PC-3 (cell line): ENCODE results near the gene DIPK1C. TPM values are rescaled to one million over a fixed set of nuclear protein-coding genes. Genes with fewer than 3 reads are reported as not detected.

Experiments
- ATAC-seq: fragments of 200-7000 bp; cut with Tn5 transposase; 2 replicates; pipeline ENCODE4 v1.9.1; 2020; ENCODE audit warnings: mild to moderate bottlenecking, moderate library complexity
- BruUV-seq: library from RNA; stranded (reverse); fragments of 400-500 nt; replicated peaks from 2 replicates; lab custom pipeline; 2021; lab: Mats Ljungman, UMichigan
- CTCF ChIA-PET: fragments of 300-600 bp; sonication (Branson Sonifier 250); formaldehyde crosslinking; loops from one replicate; lab custom pipeline; 2022; ENCODE audit warnings: antibody characterized with exemption; lab: Charles Lee
- POLR2A ChIA-PET: fragments of 300-600 bp; sonication (Branson Sonifier 250); formaldehyde crosslinking; loops from one replicate; lab custom pipeline; 2022; ENCODE audit warnings: antibody characterized with exemption; ENCODE audit not compliant: unreplicated experiment; lab: Charles Lee
- DNase-seq: peaks from one replicate; pipeline ENCODE4 v3.0.0-alpha.2; 2015
- H2AFZ ChIP-seq: fragments of 300-600 bp; sonication (generic); 2 replicates; pipeline ENCODE4 v1.6.0; 2016; ENCODE audit warnings: antibody characterized with exemption, low read length
- H3F3A ChIP-seq: fragments of 300-600 bp; sonication (generic); one replicate; pipeline ENCODE4 v1.6.0; 2017; ENCODE audit warnings: antibody characterized with exemption, low read length, control low read depth, mild to moderate bottlenecking; ENCODE audit not compliant: unreplicated experiment
- H3K27ac ChIP-seq: fragments of 300-600 bp; sonication (generic); 2 replicates; pipeline ENCODE4 v1.5.1; 2016; ENCODE audit warnings: mild to moderate bottlenecking, low read length
- H3K27me3 ChIP-seq: fragments of 300-600 bp; sonication (generic); 2 replicates; pipeline ENCODE4 v1.6.1; 2016; ENCODE audit warnings: low read length, mixed read lengths
- H3K36me3 ChIP-seq: fragments of 300-600 bp; sonication (generic); 2 replicates; pipeline ENCODE4 v1.6.1; 2016; ENCODE audit warnings: low read depth, mixed run types, low read length, mixed read lengths
- H3K4me1 ChIP-seq: fragments of 300-600 bp; sonication (generic); 2 replicates; pipeline ENCODE4 v1.5.1; 2016; ENCODE audit warnings: low read length; ENCODE audit not compliant: insufficient read depth
- H3K4me2 ChIP-seq: fragments of 300-600 bp; sonication (generic); 2 replicates; pipeline ENCODE4 v1.6.0; 2016; ENCODE audit warnings: low read length
- H3K4me3 ChIP-seq: fragments of 300-600 bp; sonication (generic); 2 replicates; pipeline ENCODE4 v1.5.1; 2016; ENCODE audit warnings: mild to moderate bottlenecking, low read length, mixed read lengths
- H3K79me2 ChIP-seq: fragments of 300-600 bp; sonication (generic); 2 replicates; pipeline ENCODE4 v1.6.1; 2017; ENCODE audit warnings: low read length, mixed read lengths
- H3K9ac ChIP-seq: fragments of 300-600 bp; sonication (generic); 2 replicates; pipeline ENCODE4 v1.6.0; 2016; ENCODE audit warnings: mild to moderate bottlenecking, low read length
- H3K9me2 ChIP-seq: fragments of 300-600 bp; sonication (generic); replicated peaks from 2 replicates; pipeline ENCODE4 v1.6.1; 2016; ENCODE audit warnings: mixed run types, low read length, mixed read lengths
- H3K9me3 ChIP-seq: fragments of 300-600 bp; sonication (generic); 2 replicates; pipeline ENCODE4 v1.6.1; 2016; ENCODE audit warnings: low read length, mixed read lengths
- H4K20me1 ChIP-seq: fragments of 300-600 bp; sonication (generic); 2 replicates; pipeline ENCODE4 v1.6.1; 2016; ENCODE audit warnings: low read length, mixed read lengths
- EZH2 ChIP-seq: fragments of 300-600 bp; sonication (generic); IDR thresholded peaks from one replicate; pipeline ENCODE4 v1.6.1; 2017; ENCODE audit warnings: antibody characterized with exemption, mild to moderate bottlenecking, low read length; ENCODE audit not compliant: unreplicated experiment
- EZH2phosphoT487 ChIP-seq: fragments of 300-600 bp; sonication (generic); IDR thresholded peaks from 2 replicates; pipeline ENCODE4 v1.6.1; 2018; ENCODE audit warnings: mild to moderate bottlenecking, antibody characterized with exemption, low read length, borderline replicate concordance
- intact Hi-C: fragments of 100-400 bp; cut with micrococcal nuclease; formaldehyde crosslinking; loops from 2 replicates; pipeline ENCODE4 v1.9.0; 2023
- total RNA-seq: library from RNA; depleted of rRNA; stranded (reverse); fragments of >200 nt; gene quantifications from 2 replicates; pipeline ENCODE4 v1.2.3, GENCODE V29; 2014
- TF ChIP-seq, protein P1 (sequence below): fragments of 300-600 bp; sonication (generic); conservative IDR thresholded peaks from 2 replicates; pipeline ENCODE4 v1.5.1; 2017; ENCODE audit warnings: antibody characterized with exemption, low read depth, mild to moderate bottlenecking, low read length

The DIPK1C gene
- total RNA-seq, 1 experiment from 2014 or later, result not detected

DNA sequence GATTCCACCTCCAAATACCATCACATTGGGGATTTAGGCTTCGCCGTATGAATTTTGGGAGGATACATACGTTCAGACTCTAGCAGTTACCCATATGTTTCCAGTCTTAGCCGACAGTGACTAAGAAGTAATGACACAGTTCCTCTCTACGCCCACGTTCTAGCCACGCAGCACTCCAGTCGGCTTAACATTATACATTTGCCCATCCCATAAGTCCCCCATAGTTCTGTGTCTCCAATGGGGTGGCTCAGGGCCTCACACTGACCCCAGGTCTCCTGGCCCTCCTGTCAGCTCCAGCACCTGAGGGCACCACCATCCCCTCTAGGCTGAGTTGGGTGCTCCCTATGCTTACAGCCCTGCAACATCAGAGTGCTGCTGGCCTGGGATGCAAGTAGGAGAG, 20.7 kb upstream of the DIPK1C start:
- Histone ChIP-seq H3K9me2 (no peaks in the 10 kb centered on the region), H4K20me1 (no peaks in the 10 kb centered on the region), H3K4me3 (no peak overlapping the region), H3K79me2 (no peaks in the 10 kb centered on the region), H3K36me3 (no peaks in the 10 kb centered on the region), H3K27ac (no peak overlapping the region), H3K9me3 (no peaks in the 10 kb centered on the region), H3K4me2 (no peak overlapping the region), H3K4me1 (peaks cover 13% of the 10 kb centered on the region; the same call in 1 of the 2 replicates), H3K27me3 (no peaks in the 10 kb centered on the region; the same call in 1 of the 2 replicates), H2AFZ (no peak overlapping the region), H3K9ac (no peak overlapping the region), H3F3A (no peaks in the 10 kb centered on the region)
- ATAC-seq, result no peak
- intact Hi-C loops, result no loop called here
- ChIA-PET POLR2A (no interaction called here), CTCF (no interaction called here)
- TF ChIP-seq EZH2 (no peak), EZH2phosphoT487 (no peak)
- TF ChIP-seq, protein P1, sequence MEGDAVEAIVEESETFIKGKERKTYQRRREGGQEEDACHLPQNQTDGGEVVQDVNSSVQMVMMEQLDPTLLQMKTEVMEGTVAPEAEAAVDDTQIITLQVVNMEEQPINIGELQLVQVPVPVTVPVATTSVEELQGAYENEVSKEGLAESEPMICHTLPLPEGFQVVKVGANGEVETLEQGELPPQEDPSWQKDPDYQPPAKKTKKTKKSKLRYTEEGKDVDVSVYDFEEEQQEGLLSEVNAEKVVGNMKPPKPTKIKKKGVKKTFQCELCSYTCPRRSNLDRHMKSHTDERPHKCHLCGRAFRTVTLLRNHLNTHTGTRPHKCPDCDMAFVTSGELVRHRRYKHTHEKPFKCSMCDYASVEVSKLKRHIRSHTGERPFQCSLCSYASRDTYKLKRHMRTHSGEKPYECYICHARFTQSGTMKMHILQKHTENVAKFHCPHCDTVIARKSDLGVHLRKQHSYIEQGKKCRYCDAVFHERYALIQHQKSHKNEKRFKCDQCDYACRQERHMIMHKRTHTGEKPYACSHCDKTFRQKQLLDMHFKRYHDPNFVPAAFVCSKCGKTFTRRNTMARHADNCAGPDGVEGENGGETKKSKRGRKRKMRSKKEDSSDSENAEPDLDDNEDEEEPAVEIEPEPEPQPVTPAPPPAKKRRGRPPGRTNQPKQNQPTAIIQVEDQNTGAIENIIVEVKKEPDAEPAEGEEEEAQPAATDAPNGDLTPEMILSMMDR, result no peak
- no peak for DNase-seq
- no TSS peak for BruUV-seq

DNA sequence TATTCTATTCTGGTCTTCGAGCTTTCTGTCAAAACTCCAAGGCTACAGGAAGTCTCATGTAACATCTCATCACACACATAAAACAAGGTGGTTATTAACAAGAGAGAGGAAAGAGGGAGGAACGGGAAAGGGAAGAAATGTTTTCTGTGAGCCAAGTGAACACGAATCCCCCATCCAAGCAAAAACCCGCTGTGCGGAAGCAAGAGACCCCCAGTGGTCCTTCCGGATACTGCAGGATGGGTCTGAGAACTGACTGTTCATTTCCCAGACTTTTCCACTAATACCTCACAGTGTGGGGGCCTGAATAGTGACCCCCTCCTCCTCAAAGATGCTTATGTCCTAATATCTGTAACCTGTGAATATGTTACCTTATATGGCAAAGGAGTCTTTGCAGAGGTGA, 19.0 kb upstream of the DIPK1C start:
- no peaks in the 10 kb centered on the region for H3K9me2 ChIP-seq
- no peaks in the 10 kb centered on the region for H3K79me2 ChIP-seq
- no peaks in the 10 kb centered on the region for H3F3A ChIP-seq
- H4K20me1 ChIP-seq, result no peaks in the 10 kb centered on the region
- H3K9me3 ChIP-seq, result no peaks in the 10 kb centered on the region
- intact Hi-C loops, result no loop called here
- BruUV-seq, result no TSS peak
- no peak for TF ChIP-seq EZH2
- TF ChIP-seq, protein P1, result peak; percentile 56
- H3K4me3 ChIP-seq, result no peak overlapping the region
- H3K9ac ChIP-seq, result no peak overlapping the region
- H2AFZ ChIP-seq, result no peak overlapping the region
- H3K4me1 ChIP-seq, result peaks cover 13% of the 10 kb centered on the region; the same call in 1 of the 2 replicates
- no peaks in the 10 kb centered on the region for H3K36me3 ChIP-seq
- no peak overlapping the region for H3K4me2 ChIP-seq
- ATAC-seq, result no peak
- no peak overlapping the region for H3K27ac ChIP-seq
- POLR2A ChIA-PET, result no interaction called here
- H3K27me3 ChIP-seq, result no peaks in the 10 kb centered on the region
- CTCF ChIA-PET, result no interaction called here
- DNase-seq, result peak; percentile 21

DNA sequence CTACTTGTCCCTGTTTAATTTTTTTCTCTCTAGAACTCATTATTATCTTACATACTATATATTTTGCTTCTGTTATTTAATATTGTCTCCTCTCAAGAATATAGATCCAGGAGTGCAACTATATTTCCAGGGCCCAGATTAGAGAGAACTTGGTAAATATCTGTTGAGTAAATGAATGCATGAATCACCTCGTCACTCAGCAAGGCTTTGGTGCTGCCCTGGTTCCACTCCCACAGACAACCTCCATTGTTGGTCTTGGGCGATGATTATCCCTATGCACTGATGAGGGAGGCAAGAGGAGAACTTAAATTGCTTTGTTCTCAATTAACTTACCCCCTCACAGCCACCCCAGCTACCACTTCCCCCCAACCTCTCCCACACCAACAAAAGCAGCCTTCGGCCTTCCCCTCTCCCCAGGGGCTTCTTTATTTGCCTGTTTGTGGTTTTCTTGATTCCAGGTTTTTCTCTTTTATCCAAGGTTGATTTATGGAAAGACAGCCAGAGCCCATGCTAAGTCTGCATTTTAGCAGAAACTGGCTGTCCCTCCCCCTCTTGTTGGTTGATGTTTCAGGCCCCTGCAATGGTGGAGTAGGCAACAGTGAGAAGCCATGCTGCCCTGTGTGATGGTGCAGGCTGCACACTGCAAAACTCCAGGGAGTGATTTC, 17.0 kb upstream of the DIPK1C start:
- intact Hi-C loops, result no loop called here
- Histone ChIP-seq H3K4me1 (peaks cover 3% of the 10 kb centered on the region), H4K20me1 (no peaks in the 10 kb centered on the region), H3K36me3 (no peaks in the 10 kb centered on the region), H2AFZ (no peak overlapping the region), H3K9me2 (no peaks in the 10 kb centered on the region), H3K9ac (no peak overlapping the region), H3K79me2 (no peaks in the 10 kb centered on the region), H3K27me3 (no peaks in the 10 kb centered on the region), H3K4me2 (no peak overlapping the region), H3K9me3 (no peaks in the 10 kb centered on the region), H3K27ac (no peak overlapping the region), H3K4me3 (no peak overlapping the region), H3F3A (no peaks in the 10 kb centered on the region)
- TF ChIP-seq EZH2, result no peak
- no peak for TF ChIP-seq EZH2phosphoT487
- TF ChIP-seq, protein P1, result no peak
- no peak for ATAC-seq
- no peak for DNase-seq
- BruUV-seq, result no TSS peak
- CTCF ChIA-PET, result no interaction called here
- POLR2A ChIA-PET, result no interaction called here
